Endodermal cell (in vitro differentiated cells): Measurements from ENCODE around the gene EPHA6. TPM values are rescaled to one million over a fixed set of nuclear protein-coding genes. Genes with fewer than 3 reads are reported as not detected.
A peak's percentile ranks its signal among the peaks of the same experiment; 100 is the strongest.

ENCODE experiments used
- DNase-seq: peaks from one replicate; pipeline ENCODE4 v3.0.0-alpha.2; 2017
- H3K27ac ChIP-seq: 2 replicates; pipeline ENCODE4 v1.5.1; 2013; ENCODE audit warnings: mild to moderate bottlenecking, low read depth, low read length, moderate library complexity
- H3K27me3 ChIP-seq: 2 replicates; pipeline ENCODE4 v1.6.1; 2013; ENCODE audit warnings: mild to moderate bottlenecking, low read length, moderate library complexity; ENCODE audit not compliant: insufficient read depth, control insufficient read depth, poor library complexity, severe bottlenecking
- H3K36me3 ChIP-seq: 2 replicates; pipeline ENCODE4 v1.7.0; 2013; ENCODE audit warnings: mild to moderate bottlenecking, low read length, moderate library complexity; ENCODE audit not compliant: control insufficient read depth, insufficient read depth
- H3K4me1 ChIP-seq: one replicate; pipeline ENCODE4 v1.7.0; 2013; ENCODE audit warnings: low read length; ENCODE audit not compliant: control insufficient read depth, insufficient read depth
- H3K4me3 ChIP-seq: 2 replicates; pipeline ENCODE4 v1.5.1; 2013; ENCODE audit warnings: mild to moderate bottlenecking, low read length, moderate library complexity
- H3K9ac ChIP-seq: 2 replicates; pipeline ENCODE4 v1.6.1; 2013; ENCODE audit warnings: mild to moderate bottlenecking, low read length, moderate library complexity; ENCODE audit not compliant: poor library complexity, severe bottlenecking; ENCODE audit errors: extremely low read depth
- H3K9me3 ChIP-seq: 2 replicates; pipeline ENCODE4 v1.6.1; 2013; ENCODE audit warnings: mild to moderate bottlenecking, low read length, moderate library complexity; ENCODE audit not compliant: control insufficient read depth
- H3K27ac Mint-ChIP-seq: 2 replicates; pipeline ENCODE4 v1.8.0; 2020; ENCODE audit warnings: mixed read lengths
- H3K27me3 Mint-ChIP-seq: 2 replicates; pipeline ENCODE4 v1.8.0; 2021; ENCODE audit warnings: mild to moderate bottlenecking, mixed read lengths; ENCODE audit not compliant: insufficient read depth
- H3K36me3 Mint-ChIP-seq: 2 replicates; pipeline ENCODE4 v1.8.0; 2020; ENCODE audit warnings: low read depth, mixed read lengths
- H3K4me1 Mint-ChIP-seq: 2 replicates; pipeline ENCODE4 v1.8.0; 2020; ENCODE audit warnings: mixed read lengths
- H3K4me3 Mint-ChIP-seq: 2 replicates; pipeline ENCODE4 v1.8.0; 2020; ENCODE audit warnings: mild to moderate bottlenecking, moderate library complexity, mixed read lengths
- H3K9me3 Mint-ChIP-seq: 2 replicates; pipeline ENCODE4 v1.8.0; 2020; ENCODE audit warnings: mild to moderate bottlenecking, mixed read lengths
- CTCF ChIP-seq: fragments of 200-600 bp; sonication (generic); conservative IDR thresholded peaks from 2 replicates; pipeline ENCODE4 v1.5.0; 2021; ENCODE audit warnings: antibody characterized with exemption, mild to moderate bottlenecking
- WGBS, 2 experiments: methylation state at CpG; one replicate each; pipeline versions ENCODE4 v1.1.5 to v1.1.7; 2013; ENCODE audit warnings: missing lambda C conversion rate in 2 of 2, mixed read lengths in 1 of 2; ENCODE audit not compliant: insufficient coverage in 1 of 2, insufficient read length in 1 of 2; 5-methylcytosine and 5-hydroxymethylcytosine counted together
- total RNA-seq, 2 donors: library from RNA; stranded (reverse); fragmentation: NEBNext Ultra II Directional in 1 of 2; extraction: Animal tissue kit (Norgen Biotek cat#: 25700) in 1 of 2; gene quantifications; 2 replicates in 1 of 2; 3 replicates in 1 of 2; pipeline ENCODE4 v1.2.1, GENCODE V29; 2021

EPHA6 gene
- total RNA-seq, 2 donors from 2014 or later, result 4.6 to 12.2 TPM

- no peaks in the 10 kb centered on the region for H3K27me3 ChIP-seq
- peaks cover 1% of the 10 kb centered on the region for H3K27me3 Mint-ChIP-seq
- peak; percentile 55 for DNase-seq
- no peak overlapping the region for H3K27ac ChIP-seq
- WGBS, 2 experiments, result 60% methylated on average over 1 of the region's 1 CpG; no CpG with 5 or more reads in 1 of the 2 experiments
- H3K4me3 Mint-ChIP-seq, result no peak overlapping the region
- H3K9ac ChIP-seq, result no peak overlapping the region
- peaks cover 6% of the 10 kb centered on the region for H3K36me3 Mint-ChIP-seq
- H3K36me3 ChIP-seq, result no peaks in the 10 kb centered on the region
- H3K4me1 Mint-ChIP-seq, result peaks cover 32% of the 10 kb centered on the region
- H3K4me1 ChIP-seq, result no peaks in the 10 kb centered on the region
- no peak for TF ChIP-seq CTCF
- peaks cover 18% of the 10 kb centered on the region for H3K9me3 Mint-ChIP-seq
- H3K4me3 ChIP-seq, result no peak overlapping the region
- peaks cover 16% of the 10 kb centered on the region for H3K9me3 ChIP-seq
- no peak overlapping the region for H3K27ac Mint-ChIP-seq
Observed at GRCh38 chr3:97306226-97306625, 491.8 kb downstream of the EPHA6 start.

- H3K4me3 Mint-ChIP-seq, result no peak overlapping the region
- H3K27me3 ChIP-seq, result no peaks in the 10 kb centered on the region
- H3K9me3 ChIP-seq, result peaks cover 7% of the 10 kb centered on the region
- no peak overlapping the region for H3K27ac ChIP-seq
- H3K4me3 ChIP-seq, result no peak overlapping the region
- peaks cover 2% of the 10 kb centered on the region for H3K36me3 Mint-ChIP-seq
- no peaks in the 10 kb centered on the region for H3K27me3 Mint-ChIP-seq
- DNase-seq, result no peak
- H3K4me1 Mint-ChIP-seq, result no peaks in the 10 kb centered on the region
- no peaks in the 10 kb centered on the region for H3K4me1 ChIP-seq
- no peak overlapping the region for H3K27ac Mint-ChIP-seq
- peaks cover 7% of the 10 kb centered on the region for H3K9me3 Mint-ChIP-seq
- TF ChIP-seq CTCF, result no peak
- WGBS, 2 experiments, result 91 to 100% methylated on average over 1 to 3 of the region's 3 CpGs
- no peak overlapping the region for H3K9ac ChIP-seq
- H3K36me3 ChIP-seq, result no peaks in the 10 kb centered on the region
Observed at GRCh38 chr3:97338375-97338774, 524.0 kb downstream of the EPHA6 start.

- H3K9me3 Mint-ChIP-seq, result no peaks in the 10 kb centered on the region
- H3K36me3 Mint-ChIP-seq, result no peaks in the 10 kb centered on the region
- Histone ChIP-seq H3K36me3 (no peaks in the 10 kb centered on the region), H3K27ac (no peak overlapping the region), H3K9me3 (no peaks in the 10 kb centered on the region), H3K4me3 (no peak overlapping the region), H3K27me3 (no peaks in the 10 kb centered on the region), H3K4me1 (no peaks in the 10 kb centered on the region), H3K9ac (no peak overlapping the region)
- DNase-seq, result no peak
- H3K4me3 Mint-ChIP-seq, result no peak overlapping the region
- H3K27ac Mint-ChIP-seq, result no peak overlapping the region
- H3K4me1 Mint-ChIP-seq, result no peaks in the 10 kb centered on the region
- no peak for TF ChIP-seq CTCF
- WGBS, 2 experiments, result 63 to 83% methylated on average over 2 of the region's 2 CpGs
- no peaks in the 10 kb centered on the region for H3K27me3 Mint-ChIP-seq
Observed at GRCh38 chr3:97340940-97341339, 526.5 kb downstream of the EPHA6 start.
